Measurements from ENCODE around the gene PLEKHG5.

DNA sequence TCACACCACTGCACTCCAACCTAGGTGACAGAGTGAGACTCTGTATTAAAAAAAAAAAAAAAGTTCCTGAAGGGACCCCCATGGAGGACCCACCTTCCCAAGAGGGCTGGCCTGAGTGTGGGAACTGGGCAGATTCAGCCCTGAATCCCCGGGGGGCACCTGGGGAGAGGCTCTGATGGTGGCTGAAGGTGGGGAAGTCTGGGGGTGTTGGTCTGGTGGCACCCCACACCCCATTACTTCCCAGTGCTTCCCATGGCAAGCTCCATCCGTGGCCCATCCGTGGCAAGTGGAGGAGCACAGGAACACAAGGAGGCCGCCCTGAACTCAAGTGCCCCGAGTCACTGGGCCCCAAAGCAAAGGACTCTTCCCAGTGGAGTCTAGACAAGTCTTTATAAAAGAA lies 24.7 kb downstream of the PLEKHG5 start:
- TF ChIP-seq, protein P1, sequence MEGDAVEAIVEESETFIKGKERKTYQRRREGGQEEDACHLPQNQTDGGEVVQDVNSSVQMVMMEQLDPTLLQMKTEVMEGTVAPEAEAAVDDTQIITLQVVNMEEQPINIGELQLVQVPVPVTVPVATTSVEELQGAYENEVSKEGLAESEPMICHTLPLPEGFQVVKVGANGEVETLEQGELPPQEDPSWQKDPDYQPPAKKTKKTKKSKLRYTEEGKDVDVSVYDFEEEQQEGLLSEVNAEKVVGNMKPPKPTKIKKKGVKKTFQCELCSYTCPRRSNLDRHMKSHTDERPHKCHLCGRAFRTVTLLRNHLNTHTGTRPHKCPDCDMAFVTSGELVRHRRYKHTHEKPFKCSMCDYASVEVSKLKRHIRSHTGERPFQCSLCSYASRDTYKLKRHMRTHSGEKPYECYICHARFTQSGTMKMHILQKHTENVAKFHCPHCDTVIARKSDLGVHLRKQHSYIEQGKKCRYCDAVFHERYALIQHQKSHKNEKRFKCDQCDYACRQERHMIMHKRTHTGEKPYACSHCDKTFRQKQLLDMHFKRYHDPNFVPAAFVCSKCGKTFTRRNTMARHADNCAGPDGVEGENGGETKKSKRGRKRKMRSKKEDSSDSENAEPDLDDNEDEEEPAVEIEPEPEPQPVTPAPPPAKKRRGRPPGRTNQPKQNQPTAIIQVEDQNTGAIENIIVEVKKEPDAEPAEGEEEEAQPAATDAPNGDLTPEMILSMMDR (IDR thresholded peaks at IDR 0.05): no peak
- TF ChIP-seq POLR2A (IDR thresholded peaks at IDR 0.05; ENCODE audit: low read depth): no peak
- no peak for TF ChIP-seq EP300 (IDR thresholded peaks at IDR 0.05)
- no peak for TF ChIP-seq POLR2AphosphoS5 (IDR thresholded peaks at IDR 0.05)
